Activated CD8-positive, alpha-beta memory T cell treated with anti-CD3 and anti-CD28 coated beads, Interleukin-2, amount 50 U/mL, for 1 hour (primary cell): ENCODE data around the gene IMPDH2.

Source experiments
- DNase-seq: peaks from one replicate; pipeline ENCODE4 v3.0.0-alpha.2; 2020; ENCODE audit errors: extremely low read depth

IMPDH2 gene

DNA sequence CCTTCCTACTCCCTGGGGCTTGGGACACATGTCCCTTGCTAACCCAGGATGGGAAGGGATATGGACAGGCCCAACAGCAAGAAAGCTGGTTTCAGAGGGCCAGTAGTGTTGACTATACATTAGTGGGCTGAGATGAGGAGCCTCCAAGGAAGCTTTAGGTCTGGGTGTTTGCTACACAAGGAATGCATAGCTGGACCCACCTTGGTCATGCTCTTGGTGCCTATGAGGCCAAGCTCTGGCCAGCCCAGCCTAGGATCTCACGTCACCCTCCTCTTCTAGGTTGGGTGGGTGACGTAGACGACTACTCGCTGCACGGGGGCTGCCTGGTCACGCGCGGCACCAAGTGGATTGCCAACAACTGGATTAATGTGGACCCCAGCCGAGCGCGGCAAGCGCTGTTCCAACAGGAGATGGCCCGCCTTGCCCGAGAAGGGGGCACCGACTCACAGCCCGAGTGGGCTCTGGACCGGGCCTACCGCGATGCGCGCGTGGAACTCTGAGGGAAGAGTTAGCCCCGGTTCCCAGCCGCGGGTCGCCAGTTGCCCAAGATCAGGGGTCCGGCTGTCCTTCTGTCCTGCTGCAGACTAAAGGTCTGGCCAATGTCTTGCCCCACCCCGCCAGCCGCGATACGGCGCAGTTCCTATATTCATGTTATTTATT lies 22.7 kb downstream of the IMPDH2 start:
- no peak for DNase-seq

DNA sequence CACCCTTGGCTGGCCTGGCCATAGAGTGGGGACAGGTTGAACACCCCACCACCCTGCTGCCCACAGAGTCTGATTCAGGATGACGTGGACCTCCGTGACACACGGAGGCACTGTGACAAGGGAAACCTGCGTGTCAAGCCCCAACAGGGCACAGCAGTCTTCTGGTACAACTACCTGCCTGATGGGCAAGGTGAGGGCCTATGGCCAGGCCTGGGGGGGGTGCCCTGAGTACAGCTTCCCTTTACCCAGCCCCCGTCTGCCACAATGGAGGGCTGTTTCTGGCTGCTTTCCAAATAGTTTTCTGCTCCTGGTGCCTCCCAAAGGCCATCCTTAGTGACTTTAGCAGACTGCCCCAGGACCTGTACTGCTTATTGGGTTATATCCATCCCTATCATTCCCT lies 23.2 kb downstream of the IMPDH2 start:
- DNase-seq = no peak

- DNase-seq = no peak
Measured at GRCh38 chr3:49005303-49005680, 23.9 kb downstream of the IMPDH2 start.

GRCh38 chr3:49004352-49005302 lies 24.6 kb downstream of the IMPDH2 start:
- DNase-seq = no peak

DNA sequence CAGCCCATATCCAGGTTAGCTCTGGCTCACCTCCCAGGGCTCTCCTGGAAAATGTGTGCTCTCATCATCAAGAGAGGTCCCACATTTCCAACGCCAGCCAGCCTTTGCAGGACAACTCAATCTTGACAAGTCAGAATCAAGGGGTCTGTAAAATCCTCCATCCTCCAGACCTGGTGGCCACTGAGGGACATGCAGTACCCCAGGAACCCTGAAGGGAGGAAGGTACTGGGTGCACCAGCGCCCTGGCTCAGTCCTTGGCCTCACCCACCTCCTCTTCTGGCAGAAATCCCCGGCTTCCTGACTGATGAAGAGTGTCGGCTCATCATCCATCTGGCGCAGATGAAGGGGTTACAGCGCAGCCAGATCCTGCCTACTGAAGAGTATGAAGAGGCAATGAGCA lies 28.0 kb downstream of the IMPDH2 start:
- DNase-seq = no peak

- DNase-seq = no peak
Measured at GRCh38 chr3:48999085-48999858, 29.9 kb downstream of the IMPDH2 start.

DNA sequence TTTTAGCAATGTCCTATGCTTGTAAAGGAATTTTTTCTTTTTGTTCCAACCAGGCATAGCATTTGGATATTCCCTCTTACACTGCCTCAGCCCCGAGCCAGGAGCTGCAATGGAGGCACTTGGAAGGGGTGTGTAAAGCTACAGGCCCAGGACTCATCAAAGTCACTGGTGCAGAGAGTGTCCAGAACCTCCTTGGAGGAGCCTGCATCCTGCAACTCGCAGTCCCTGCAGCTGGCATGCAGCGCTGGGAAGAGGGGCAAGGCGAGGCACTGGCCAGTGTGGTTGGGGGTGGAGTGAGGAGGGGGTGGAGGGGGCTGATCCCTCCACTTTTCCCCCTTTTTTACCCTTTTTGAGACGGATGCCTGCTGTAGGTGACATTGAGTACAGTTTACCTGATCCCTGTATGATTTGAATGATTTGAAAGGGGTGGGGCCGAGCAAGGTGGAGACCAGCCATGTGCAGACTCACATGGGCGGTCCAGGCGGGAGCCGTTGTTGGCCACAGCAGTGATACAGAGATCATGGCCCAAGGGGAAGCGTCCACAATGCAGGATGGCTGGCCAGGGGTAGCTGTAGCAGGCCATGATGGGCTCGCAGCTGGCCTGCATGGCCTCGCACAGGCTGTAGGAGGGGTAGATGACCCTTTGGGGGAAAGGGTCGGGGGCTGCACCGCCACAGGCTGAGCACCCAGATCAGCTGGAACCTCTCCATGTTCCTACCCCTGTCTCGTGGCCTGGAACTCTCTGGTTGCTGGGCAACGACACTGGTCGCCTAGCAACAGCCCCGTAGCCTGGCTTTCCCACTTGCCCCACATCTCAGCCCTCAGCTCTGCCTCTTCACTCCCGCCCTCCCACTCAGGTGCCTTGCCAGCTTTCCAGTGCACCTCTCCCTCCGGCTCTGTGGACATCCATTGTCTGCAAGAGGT lies 31.2 kb downstream of the IMPDH2 start:
- DNase-seq = no peak

GRCh38 chr3:48997102-48997635 lies 32.0 kb downstream of the IMPDH2 start:
- no peak for DNase-seq

DNA sequence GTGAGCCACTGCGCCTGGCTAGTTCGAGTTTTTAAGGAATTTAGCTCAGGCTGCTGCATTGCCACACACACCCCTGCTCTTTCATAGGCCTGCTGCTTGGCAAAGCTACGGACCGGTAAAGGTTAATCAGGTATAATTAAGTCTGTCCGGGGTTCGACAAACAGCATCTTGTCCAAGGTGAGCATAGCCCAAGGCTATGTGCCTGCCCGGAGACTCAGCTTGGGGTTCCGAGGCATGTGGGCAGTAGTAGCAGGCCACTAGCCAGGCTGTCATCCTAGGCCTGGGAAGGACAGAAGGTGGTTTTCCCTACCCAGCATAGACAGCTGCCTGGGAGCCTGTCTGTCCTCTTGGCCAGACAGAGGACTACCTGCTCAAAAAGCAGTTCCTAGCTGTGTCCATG lies 32.6 kb downstream of the IMPDH2 start:
- no peak for DNase-seq

DNA sequence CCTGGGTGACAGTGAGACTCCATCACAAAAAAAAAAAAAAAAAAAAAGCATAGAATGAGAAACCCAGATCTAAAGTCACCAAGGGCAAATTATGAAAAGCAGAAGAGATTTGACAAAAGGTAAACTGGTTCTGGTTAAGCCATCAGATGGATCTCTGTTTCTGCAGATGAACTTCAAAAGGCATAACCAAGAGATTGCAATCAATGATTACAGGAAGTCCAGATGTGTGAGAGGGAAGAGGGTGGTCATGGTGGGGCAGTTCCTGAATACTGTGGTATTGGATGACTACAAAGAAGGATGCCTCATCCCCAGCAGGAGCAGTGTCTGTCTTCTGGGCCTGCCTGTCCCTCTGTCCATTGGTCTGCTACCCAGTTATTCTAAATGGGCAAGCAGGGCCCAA lies 35.4 kb downstream of the IMPDH2 start:
- no peak for DNase-seq

DNA sequence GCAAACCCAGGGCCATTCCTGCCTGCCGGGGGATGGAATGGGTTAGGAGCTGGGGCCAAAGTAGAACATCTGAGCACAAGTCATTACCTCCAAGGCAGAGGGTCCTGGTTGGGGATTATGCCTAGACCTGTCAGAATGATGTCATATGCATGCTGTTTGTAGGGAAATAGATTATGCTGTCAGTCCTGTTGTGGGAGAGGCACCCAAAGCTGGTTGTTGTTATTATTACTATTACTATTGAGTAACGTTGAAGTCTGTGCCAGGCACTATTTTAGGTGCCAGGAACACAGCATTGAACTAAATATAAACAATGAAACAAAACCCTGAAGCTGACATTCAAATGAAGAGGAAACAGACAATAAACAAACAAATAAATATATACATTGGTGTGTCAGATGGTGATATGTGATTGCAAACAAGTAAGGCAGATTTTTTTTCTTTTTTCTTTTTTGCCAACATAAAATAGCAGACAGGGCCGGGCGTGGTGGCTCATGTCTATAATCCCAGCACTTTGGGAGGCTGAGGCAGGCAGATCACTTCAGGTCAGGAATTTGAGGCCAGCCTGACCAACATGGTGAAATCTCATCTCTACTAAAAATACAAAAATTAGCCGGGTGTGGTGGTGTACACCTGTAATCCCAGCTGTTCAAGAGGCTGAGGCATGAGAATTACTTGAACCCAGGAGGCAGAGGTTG lies 37.2 kb downstream of the IMPDH2 start:
- no peak for DNase-seq

DNA sequence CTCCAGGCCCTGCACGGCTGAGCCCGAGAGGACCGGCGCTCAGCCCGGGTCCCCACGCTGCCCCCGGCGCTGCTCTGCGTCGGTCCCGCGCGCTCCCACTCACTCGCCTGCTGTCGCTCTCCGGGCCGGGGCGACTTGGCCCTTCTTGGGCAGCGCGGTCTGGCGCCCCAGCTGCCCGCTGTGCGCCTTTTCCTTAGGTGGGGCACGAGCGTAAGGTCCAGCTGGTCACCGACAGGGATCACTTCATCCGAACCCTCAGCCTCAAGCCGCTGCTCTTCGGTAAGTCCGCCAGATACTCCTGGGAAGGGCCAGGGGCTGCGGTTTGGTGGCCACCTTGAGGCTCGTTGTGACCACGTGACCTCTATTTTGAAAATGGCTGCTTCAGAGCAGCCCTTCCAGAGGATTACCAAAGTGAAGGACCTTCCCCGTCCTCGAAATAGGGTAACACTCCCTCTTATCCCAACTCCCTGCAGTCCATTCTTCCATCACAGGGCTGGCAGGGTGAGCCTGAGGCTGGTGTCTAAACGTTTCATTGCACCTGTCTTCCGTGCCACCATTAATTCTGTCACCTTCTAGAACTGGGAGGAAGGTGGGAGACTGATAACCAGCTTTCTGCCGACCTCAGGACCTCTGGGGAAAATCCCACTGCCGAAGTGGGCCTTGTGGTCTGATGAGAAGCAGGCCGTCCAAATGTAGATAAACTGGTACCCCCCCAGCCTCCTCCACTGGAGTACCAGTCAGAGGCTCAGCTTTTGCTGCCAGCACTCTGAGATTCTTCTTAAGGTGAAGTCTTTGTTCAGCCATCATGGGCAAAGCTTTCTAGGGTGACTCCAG lies 38.3 kb downstream of the IMPDH2 start:
- DNase-seq = no peak

GRCh38 chr3:48989796-48990635 lies 39.2 kb downstream of the IMPDH2 start, which contains the start of gene P4HTM:
Gene P4HTM, plus strand, starts transcription at chr3:48990241. Its CDS starts 16 bp downstream, at chr3:48990257.
- peak; percentile 71 for DNase-seq

GRCh38 chr3:48989126-48989795 lies 39.9 kb downstream of the IMPDH2 start:
- DNase-seq = no peak

DNA sequence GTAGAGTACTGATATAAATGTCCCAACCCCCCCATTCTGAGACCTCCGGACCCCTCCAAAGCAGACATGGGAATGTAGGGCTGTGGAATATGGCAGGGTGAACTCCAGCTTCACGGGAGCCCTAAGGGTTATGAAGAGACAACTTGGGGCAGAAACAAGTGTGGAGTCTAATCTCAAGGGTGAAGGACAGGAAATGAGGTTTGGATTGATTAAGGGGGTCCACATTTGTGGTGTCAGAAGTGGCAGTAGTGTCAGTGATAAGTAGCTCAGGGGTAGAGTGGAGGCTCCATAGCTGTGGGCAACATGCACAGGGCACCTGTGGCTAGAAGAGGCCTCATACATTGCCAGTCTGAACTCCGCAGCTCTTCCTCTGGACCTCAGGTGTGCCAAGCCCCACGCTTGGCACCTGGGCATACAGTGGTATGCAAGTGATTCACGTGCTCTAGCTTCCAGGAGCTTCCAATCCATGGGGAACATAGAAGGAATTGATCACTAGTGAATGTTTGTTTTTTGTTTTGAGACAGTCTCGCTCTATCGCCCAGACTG lies 43.3 kb downstream of the IMPDH2 start:
- DNase-seq = no peak

DNA sequence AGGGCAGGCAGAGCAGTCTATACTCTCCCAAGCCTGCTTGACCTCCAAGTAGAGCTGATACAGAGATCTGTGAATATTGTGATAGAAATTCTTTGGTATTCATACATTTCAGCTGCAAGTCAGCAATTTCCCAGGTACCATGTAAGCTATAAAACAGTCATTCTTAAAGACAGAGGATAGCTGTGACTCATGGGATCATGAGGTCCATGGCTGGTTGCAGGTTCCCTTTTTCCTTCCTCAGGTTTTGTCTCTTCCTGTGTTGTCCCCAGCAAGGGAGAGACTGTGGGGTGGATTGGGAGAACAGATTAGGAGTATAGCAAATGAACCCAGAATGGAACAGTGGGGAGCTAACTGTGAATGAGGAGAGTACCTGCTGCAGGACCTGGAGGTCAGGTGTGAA lies 44.5 kb downstream of the IMPDH2 start:
- DNase-seq = no peak

GRCh38 chr3:48983096-48983495 lies 46.1 kb downstream of the IMPDH2 start:
- DNase-seq = no peak

DNA sequence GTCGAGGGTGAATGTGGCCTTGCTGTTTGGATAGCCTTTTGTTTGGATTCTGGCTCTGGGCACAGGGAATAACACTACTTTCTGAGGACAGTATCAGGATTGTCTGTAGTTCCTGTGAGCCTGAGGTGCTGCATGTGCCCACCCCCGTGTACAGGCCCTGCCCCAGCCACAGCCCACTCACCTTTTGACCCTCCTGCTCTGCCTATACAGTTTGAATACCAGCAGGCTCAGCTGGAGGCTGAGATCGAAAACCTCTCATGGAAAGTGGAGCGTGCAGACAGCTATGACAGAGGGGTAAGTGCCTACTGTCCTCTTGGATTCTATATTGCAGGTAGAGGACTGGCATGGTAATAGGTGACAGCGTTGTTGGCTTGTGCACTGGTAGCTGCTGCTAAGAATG lies 46.5 kb downstream of the IMPDH2 start:
- no peak for DNase-seq
